ENCODE results near the gene CLRN1. TPM values are rescaled to one million over a fixed set of nuclear protein-coding genes. Genes with fewer than 3 reads are reported as not detected.

The CLRN1 gene
- total and polyA plus RNA-seq, 2 of the 13 experiments (the other 11 are each of a cell fraction or from before 2014, with no cell fraction given) = not detected

DNA sequence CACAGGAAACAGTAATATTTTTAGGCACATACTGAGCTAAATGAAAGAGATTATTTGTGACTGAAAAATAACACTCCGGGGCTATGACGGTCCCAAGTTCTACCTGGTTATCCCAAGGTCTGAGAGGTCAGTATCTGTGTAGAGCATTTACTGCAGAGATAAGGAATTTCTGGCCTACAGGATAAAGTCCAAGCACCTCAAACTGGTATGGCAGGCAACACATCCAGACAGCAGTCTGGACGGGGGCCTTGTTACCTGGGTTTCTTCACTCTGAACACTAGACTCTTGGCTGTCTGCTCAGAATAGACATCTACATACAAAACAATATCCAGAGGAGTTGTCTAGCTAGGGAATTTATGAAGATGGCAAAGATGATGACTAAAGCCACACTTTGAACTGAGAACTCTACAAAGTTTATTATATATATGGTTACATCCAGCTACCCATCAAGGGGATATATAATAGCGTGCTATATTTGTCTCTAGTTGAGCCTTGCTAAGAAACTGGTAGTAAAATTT is 42.0 kb upstream of the CLRN1 start:
- Histone ChIP-seq H3K79me2 (ENCODE audit: insufficient read depth, low read length) (no peaks in the 10 kb centered on the region), H3K4me2 (ENCODE audit: low read depth, low read length) (no peak overlapping the region), H4K20me1 (ENCODE audit: insufficient read depth, low read length) (no peaks in the 10 kb centered on the region), H3K9ac (ENCODE audit: insufficient read depth, low read depth, low read length) (no peak overlapping the region), H2AFZ (ENCODE audit: low read length) (no peak overlapping the region), H3K27me3 (ENCODE audit: control insufficient read depth in 1 of 2, insufficient read depth in 2 of 2, low read length in 2 of 2) (peaks cover 0 to 6% of the 10 kb centered on the region in 2 experiments; a peak in 1 of 5 replicates), H3K27ac (ENCODE audit: extremely low read length, insufficient read depth, low read length) (no peak overlapping the region), H3K4me3 (replicated peaks in 1 of 3; ENCODE audit: insufficient read depth in 1 of 3, low read depth in 2 of 3, low read length in 3 of 3) (no peak overlapping the region), H3K4me1 (ENCODE audit: insufficient read depth, low read length) (0 out of 2 replicates have a peak, but pooled peaks cover 4% of the 10 kb centered on the region), H3K9me3 (ENCODE audit: low read length) (no peaks in the 10 kb centered on the region), H3K36me3 (replicated peaks in 1 of 2; ENCODE audit: control insufficient read depth in 1 of 2, insufficient read depth in 2 of 2, low read length in 2 of 2) (no peaks in the 10 kb centered on the region)
- no peak for TF ChIP-seq TP53 (CRISPR knock-in tag; conservative IDR thresholded peaks at IDR 0.05)
- TF ChIP-seq, protein P1, sequence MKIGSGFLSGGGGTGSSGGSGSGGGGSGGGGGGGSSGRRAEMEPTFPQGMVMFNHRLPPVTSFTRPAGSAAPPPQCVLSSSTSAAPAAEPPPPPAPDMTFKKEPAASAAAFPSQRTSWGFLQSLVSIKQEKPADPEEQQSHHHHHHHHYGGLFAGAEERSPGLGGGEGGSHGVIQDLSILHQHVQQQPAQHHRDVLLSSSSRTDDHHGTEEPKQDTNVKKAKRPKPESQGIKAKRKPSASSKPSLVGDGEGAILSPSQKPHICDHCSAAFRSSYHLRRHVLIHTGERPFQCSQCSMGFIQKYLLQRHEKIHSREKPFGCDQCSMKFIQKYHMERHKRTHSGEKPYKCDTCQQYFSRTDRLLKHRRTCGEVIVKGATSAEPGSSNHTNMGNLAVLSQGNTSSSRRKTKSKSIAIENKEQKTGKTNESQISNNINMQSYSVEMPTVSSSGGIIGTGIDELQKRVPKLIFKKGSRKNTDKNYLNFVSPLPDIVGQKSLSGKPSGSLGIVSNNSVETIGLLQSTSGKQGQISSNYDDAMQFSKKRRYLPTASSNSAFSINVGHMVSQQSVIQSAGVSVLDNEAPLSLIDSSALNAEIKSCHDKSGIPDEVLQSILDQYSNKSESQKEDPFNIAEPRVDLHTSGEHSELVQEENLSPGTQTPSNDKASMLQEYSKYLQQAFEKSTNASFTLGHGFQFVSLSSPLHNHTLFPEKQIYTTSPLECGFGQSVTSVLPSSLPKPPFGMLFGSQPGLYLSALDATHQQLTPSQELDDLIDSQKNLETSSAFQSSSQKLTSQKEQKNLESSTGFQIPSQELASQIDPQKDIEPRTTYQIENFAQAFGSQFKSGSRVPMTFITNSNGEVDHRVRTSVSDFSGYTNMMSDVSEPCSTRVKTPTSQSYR (CRISPR knock-in tag; IDR thresholded peaks at IDR 0.05; ENCODE audit: borderline replicate concordance) = no peak
- TF ChIP-seq ZNF883 (CRISPR knock-in tag; IDR thresholded peaks at IDR 0.05; ENCODE audit: not compliant biosample characterization) = no peak
- TF ChIP-seq NCOA2 (CRISPR knock-in tag; IDR thresholded peaks at IDR 0.05) = no peak
- TF ChIP-seq, protein P2, sequence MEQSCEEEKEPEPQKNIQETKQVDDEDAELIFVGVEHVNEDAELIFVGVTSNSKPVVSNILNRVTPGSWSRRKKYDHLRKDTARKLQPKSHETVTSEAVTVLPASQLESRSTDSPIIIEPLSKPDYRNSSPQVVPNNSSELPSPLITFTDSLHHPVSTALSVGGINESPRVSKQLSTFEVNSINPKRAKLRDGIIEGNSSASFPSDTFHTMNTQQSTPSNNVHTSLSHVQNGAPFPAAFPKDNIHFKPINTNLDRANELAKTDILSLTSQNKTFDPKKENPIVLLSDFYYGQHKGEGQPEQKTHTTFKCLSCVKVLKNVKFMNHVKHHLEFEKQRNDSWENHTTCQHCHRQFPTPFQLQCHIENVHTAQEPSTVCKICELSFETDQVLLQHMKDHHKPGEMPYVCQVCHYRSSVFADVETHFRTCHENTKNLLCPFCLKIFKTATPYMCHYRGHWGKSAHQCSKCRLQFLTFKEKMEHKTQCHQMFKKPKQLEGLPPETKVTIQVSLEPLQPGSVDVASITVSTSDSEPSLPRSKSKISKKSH (CRISPR knock-in tag; IDR thresholded peaks at IDR 0.05; ENCODE audit: borderline replicate concordance) = no peak
- TF ChIP-seq MLLT10 (CRISPR knock-in tag; IDR thresholded peaks at IDR 0.05) = no peak
- TF ChIP-seq ZFP82 (CRISPR knock-in tag; IDR thresholded peaks at IDR 0.05; ENCODE audit: borderline replicate concordance) = no peak
- no peak for TF ChIP-seq ZNF354B (CRISPR knock-in tag; IDR thresholded peaks at IDR 0.05)
- TF ChIP-seq, protein P3, sequence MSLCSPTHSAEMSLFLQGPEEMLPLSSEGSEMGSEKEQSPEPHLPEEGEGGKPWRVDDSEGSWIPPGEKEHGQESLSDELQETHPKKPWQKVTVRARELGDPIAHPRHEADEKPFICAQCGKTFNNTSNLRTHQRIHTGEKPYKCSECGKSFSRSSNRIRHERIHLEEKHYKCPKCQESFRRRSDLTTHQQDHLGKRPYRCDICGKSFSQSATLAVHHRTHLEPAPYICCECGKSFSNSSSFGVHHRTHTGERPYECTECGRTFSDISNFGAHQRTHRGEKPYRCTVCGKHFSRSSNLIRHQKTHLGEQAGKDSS (CRISPR knock-in tag; IDR thresholded peaks at IDR 0.05; ENCODE audit: borderline replicate concordance, low read depth) = no peak
- CTCF ChIA-PET (ENCODE audit: low intra/inter-chr PET ratio, low total read pairs) = no interaction called here
- POLR2A ChIA-PET = no interaction called here
- ATAC-seq (no peak), FAIRE-seq (no peak), DNase-seq (ENCODE audit: low spot score) (no peak)
- WGBS (ENCODE audit: low lambda C conversion rate) = 4% methylated on average over 4 of the region's 4 CpGs
- BruUV-seq (replicated peaks) = no TSS peak
- intact Hi-C loops (cut with micrococcal nuclease; ENCODE audit: unreplicated experiment) (no loop called here), in situ Hi-C loops (cut with HindIII; ENCODE audit: extremely low pct_ligation_motif_present, low pct_unique_long_range_greater_than_20kb) (no loop called here)

Data from HepG2 (cell line).